Peyer's patch (tissue), 4 donors: ENCODE measurements around the gene HNF1A.

Experiments used
- POLR2A ChIP-seq, 2 donors: fragments of 450-650 bp; IDR thresholded peaks; one replicate each; pipeline ENCODE4 v1.5.1; 2017; ENCODE audit warnings: antibody characterized with exemption in 2 of 2, mild to moderate bottlenecking in 2 of 2, moderate library complexity in 2 of 2
- TF ChIP-seq, protein P1 (sequence below), 6 experiments: fragments of 450-650 bp in 4 of 6; fragments of 200-600 bp in 2 of 6; sonication (generic) in 1 of 6; IDR thresholded peaks; one replicate each; pipeline ENCODE4 v1.5.1; 2017 to 2019; ENCODE audit warnings: antibody characterized with exemption in 6 of 6, mild to moderate bottlenecking in 3 of 6, moderate library complexity in 1 of 6

DNA sequence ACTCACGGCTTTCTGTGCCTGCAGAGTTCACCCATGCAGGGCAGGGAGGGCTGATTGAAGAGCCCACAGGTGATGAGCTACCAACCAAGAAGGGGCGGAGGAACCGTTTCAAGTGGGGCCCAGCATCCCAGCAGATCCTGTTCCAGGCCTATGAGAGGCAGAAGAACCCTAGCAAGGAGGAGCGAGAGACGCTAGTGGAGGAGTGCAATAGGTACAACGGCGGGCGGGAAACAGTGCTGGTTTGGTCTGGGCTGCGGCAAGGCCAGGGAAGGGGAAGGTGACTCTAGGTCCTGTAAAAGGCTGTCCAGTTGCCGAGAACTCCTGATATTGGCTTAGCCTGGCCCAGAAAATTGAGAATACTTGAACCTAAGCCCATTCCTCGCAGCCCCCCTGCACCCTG is 15.2 kb downstream of the HNF1A start:
- TF ChIP-seq, protein P1, sequence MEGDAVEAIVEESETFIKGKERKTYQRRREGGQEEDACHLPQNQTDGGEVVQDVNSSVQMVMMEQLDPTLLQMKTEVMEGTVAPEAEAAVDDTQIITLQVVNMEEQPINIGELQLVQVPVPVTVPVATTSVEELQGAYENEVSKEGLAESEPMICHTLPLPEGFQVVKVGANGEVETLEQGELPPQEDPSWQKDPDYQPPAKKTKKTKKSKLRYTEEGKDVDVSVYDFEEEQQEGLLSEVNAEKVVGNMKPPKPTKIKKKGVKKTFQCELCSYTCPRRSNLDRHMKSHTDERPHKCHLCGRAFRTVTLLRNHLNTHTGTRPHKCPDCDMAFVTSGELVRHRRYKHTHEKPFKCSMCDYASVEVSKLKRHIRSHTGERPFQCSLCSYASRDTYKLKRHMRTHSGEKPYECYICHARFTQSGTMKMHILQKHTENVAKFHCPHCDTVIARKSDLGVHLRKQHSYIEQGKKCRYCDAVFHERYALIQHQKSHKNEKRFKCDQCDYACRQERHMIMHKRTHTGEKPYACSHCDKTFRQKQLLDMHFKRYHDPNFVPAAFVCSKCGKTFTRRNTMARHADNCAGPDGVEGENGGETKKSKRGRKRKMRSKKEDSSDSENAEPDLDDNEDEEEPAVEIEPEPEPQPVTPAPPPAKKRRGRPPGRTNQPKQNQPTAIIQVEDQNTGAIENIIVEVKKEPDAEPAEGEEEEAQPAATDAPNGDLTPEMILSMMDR (IDR thresholded peaks at IDR 0.05): no peak
- no peak for TF ChIP-seq POLR2A (IDR thresholded peaks at IDR 0.05)
